ENCODE measurements around the gene AUTS2.

The AUTS2 gene

GRCh38 chr7:70402069-70402468 lies 803.8 kb downstream of the AUTS2 start:
- DNase-seq (ENCODE audit: low read depth): no peak
- H3K4me3 ChIP-seq (ENCODE audit: low read depth, low read length): no peak overlapping the region
- TF ChIP-seq, protein P1, sequence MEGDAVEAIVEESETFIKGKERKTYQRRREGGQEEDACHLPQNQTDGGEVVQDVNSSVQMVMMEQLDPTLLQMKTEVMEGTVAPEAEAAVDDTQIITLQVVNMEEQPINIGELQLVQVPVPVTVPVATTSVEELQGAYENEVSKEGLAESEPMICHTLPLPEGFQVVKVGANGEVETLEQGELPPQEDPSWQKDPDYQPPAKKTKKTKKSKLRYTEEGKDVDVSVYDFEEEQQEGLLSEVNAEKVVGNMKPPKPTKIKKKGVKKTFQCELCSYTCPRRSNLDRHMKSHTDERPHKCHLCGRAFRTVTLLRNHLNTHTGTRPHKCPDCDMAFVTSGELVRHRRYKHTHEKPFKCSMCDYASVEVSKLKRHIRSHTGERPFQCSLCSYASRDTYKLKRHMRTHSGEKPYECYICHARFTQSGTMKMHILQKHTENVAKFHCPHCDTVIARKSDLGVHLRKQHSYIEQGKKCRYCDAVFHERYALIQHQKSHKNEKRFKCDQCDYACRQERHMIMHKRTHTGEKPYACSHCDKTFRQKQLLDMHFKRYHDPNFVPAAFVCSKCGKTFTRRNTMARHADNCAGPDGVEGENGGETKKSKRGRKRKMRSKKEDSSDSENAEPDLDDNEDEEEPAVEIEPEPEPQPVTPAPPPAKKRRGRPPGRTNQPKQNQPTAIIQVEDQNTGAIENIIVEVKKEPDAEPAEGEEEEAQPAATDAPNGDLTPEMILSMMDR (IDR thresholded peaks at IDR 0.05; ENCODE audit: control insufficient read depth, extremely low read depth, insufficient read depth): no peak

DNA sequence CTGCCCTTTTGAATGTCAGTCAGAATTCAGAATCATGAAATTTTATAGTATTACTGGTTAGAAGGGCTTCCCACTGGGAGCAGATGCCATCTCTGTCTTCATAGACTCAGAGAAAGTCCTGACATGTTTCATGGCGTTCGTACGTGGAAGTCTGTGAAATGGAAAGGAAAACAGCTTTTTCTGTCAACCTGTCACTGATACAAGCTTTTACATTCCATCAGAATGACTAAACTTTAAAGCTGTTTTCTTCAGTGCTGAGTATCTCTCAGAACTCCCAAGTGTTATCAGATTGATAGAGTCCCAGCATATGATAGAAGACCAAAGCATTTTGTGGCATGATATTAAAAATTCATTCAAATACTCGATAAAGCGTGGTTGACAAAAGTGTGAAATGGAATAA lies 807.0 kb downstream of the AUTS2 start:
- TF ChIP-seq, protein P1 (IDR thresholded peaks at IDR 0.05; ENCODE audit: control insufficient read depth, extremely low read depth, insufficient read depth): no peak
- no peak for DNase-seq (ENCODE audit: low read depth)
- H3K4me3 ChIP-seq (ENCODE audit: low read depth, low read length): no peak overlapping the region

DNA sequence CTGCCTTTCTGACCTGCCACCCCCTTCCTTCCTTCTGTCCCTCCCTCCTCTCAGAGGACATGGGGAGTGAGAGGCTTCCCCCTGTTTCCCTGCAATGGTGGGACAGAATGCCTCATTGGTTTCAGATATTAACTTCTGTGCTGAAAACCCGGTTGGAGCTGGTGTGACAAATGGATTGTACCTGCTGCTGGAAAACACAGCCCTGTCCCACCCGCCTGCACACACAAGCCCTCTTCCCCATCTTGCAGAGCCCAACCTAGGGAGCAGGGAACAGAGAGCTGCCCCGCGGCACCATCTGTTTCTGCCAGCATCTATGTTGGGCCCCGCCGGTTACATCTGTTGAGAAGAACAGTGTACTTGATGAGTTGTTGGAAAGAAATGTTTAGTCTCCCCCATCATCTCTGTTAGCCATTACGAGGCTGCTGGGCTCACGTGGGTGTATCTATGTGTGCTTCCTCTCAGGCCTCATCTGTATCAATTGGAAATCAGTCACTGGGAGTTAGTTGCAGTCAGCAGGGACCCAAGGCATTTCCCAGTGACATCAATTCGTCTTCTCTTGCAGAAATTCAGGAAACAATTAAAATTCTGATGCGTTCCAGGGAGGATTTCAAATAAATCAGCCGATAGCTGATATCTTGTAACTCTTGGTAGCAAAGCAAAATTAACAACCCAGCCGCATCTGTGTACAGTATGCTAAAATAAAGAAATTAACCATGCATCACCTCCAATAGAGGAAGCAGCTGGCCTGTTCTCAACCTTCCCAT lies 808.1 kb downstream of the AUTS2 start:
- DNase-seq (ENCODE audit: low read depth): no peak
- TF ChIP-seq, protein P1 (IDR thresholded peaks at IDR 0.05; ENCODE audit: control insufficient read depth, extremely low read depth, insufficient read depth): no peak
- H3K4me3 ChIP-seq (ENCODE audit: low read depth, low read length): no peak overlapping the region

DNA sequence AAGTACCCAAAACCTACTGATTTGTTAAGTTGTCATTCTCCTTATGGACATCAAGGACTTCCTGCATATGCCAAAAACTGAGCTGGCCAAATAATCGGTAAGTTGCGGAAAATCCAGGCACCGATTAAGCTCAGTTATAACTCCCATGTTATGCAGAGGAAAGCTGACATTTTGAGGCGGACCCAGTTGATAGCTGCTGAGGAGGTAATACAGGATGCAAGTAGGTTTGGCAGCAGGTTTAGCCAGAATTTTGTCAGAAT lies 808.6 kb downstream of the AUTS2 start:
- H3K4me3 ChIP-seq (ENCODE audit: low read depth, low read length): no peak overlapping the region
- TF ChIP-seq, protein P1 (IDR thresholded peaks at IDR 0.05; ENCODE audit: control insufficient read depth, extremely low read depth, insufficient read depth): no peak
- no peak for DNase-seq (ENCODE audit: low read depth)

DNA sequence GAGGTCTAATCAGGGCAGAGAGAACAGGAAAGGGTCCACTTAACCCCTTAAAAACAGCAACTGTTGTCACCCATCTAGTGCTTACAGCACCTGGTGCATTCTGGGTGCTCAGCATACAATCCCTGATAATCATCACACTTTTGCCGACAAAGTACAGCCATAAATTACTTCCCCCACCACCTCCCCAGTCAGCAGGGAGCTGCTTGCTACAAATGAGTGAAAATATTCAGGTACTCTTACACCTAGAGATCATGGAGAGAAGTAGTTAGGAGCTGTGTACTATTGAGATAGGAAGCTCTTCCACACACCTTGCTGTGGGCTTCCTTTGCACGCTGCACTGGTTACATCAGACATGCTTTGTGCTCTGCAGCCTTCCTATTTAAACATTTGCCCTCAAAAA lies 810.2 kb downstream of the AUTS2 start:
- DNase-seq (ENCODE audit: low read depth): no peak
- no peak overlapping the region for H3K4me3 ChIP-seq (ENCODE audit: low read depth, low read length)
- TF ChIP-seq, protein P1 (IDR thresholded peaks at IDR 0.05; ENCODE audit: control insufficient read depth, extremely low read depth, insufficient read depth): no peak

- H3K4me3 ChIP-seq (ENCODE audit: low read depth, low read length): no peak overlapping the region
- DNase-seq (ENCODE audit: low read depth): no peak
- TF ChIP-seq, protein P1 (IDR thresholded peaks at IDR 0.05; ENCODE audit: control insufficient read depth, extremely low read depth, insufficient read depth): no peak
Measured at GRCh38 chr7:70408891-70409290, 810.6 kb downstream of the AUTS2 start.

- H3K4me3 ChIP-seq (ENCODE audit: low read depth, low read length): no peak overlapping the region
- TF ChIP-seq, protein P1 (IDR thresholded peaks at IDR 0.05; ENCODE audit: control insufficient read depth, extremely low read depth, insufficient read depth): no peak
- DNase-seq (ENCODE audit: low read depth): no peak
Measured at GRCh38 chr7:70410134-70410750, 812.0 kb downstream of the AUTS2 start.

All from LNCaP clone FGC (cell line).